Natural killer cell (primary cell): ENCODE measurements around the gene CMTM2. TPM values are rescaled to one million over a fixed set of nuclear protein-coding genes. Genes with fewer than 3 reads are reported as not detected.

Experiments used
- total RNA-seq, 4 donors: library from RNA; stranded (reverse); fragments of 120-200 nt in 1 of 4; gene quantifications; one replicate each; pipeline versions ENCODE4 v1.2.3 to v1.2.4, GENCODE V29; 2013 to 2022

The CMTM2 gene
- total RNA-seq, 3 donors from 2014 or later (not counting 1 experiment from before 2014, with no cell fraction given): 0.61 to 1.6 (median 0.82) TPM

Other genes with a start within 250 kb of the CMTM2 start
- not detected for gene CDH5, start 212.8 kb upstream of the CMTM2 start, total RNA-seq
- not detected for gene BEAN1, start 152.2 kb upstream of the CMTM2 start, total RNA-seq
- 10 to 100 TPM; 18.8 to 25.8 (median 25.1) TPM for gene TK2, start 29.3 kb upstream of the CMTM2 start, total RNA-seq
- 10 to 100 TPM; 48.0 to 69.7 (median 54.6) TPM for gene CKLF, start 26.9 kb upstream of the CMTM2 start, total RNA-seq
- gene CMTM1, start 13.0 kb upstream of the CMTM2 start, total RNA-seq: 1 to 10 TPM; 4.4 to 8.5 (median 7.8) TPM
- gene CMTM3, start 25.2 kb downstream of the CMTM2 start, total RNA-seq: 10 to 100 TPM; 68.2 to 86.4 (median 85.0) TPM
- 1 to 10 TPM in 1 of 3 donors, under 1 TPM in 2; 0.61 to 1.4 (median 0.85) TPM for gene CMTM4, start 117.3 kb downstream of the CMTM2 start, total RNA-seq
- gene DYNC1LI2, start 172.1 kb downstream of the CMTM2 start, total RNA-seq: 100 to 1,000 TPM; 105 to 115 (median 110) TPM
- gene TERB1, start 222.1 kb downstream of the CMTM2 start, total RNA-seq: 1 to 10 TPM in 1 of 3 donors, under 1 TPM in 2; 0.33 to 1.0 (median 0.66) TPM